WTC11 (cell line): ENCODE measurements around the gene WNT3. TPM values are rescaled to one million over a fixed set of nuclear protein-coding genes. Genes with fewer than 3 reads are reported as not detected.

ENCODE experiments used
- ATAC-seq: fragments of 200-7000 bp; cut with Tn5 transposase; 2 replicates; pipeline ENCODE4 v1.10.0; 2021; ENCODE audit warnings: mild to moderate bottlenecking, moderate library complexity
- CTCF ChIA-PET: fragments of 300-600 bp; sonication (Branson Sonifier 250); formaldehyde crosslinking; loops from one replicate; lab custom pipeline; 2021; ENCODE audit warnings: antibody characterized with exemption; lab: Charles Lee
- POLR2A ChIA-PET: fragments of 350-600 bp; sonication (Branson Sonifier 250); formaldehyde crosslinking; loops from one replicate; lab custom pipeline; 2021; ENCODE audit warnings: antibody characterized with exemption; lab: Charles Lee
- DNase-seq: peaks from one replicate; pipeline ENCODE4 v3.0.0; 2021; ENCODE audit warnings: low spot score
- H3K27ac Mint-ChIP-seq: 2 replicates; pipeline ENCODE4 v1.8.0; 2021; ENCODE audit warnings: mixed read lengths
- H3K27me3 Mint-ChIP-seq: 2 replicates; pipeline ENCODE4 v1.8.0; 2021; ENCODE audit warnings: low read depth, mild to moderate bottlenecking, moderate library complexity, mixed read lengths
- H3K36me3 Mint-ChIP-seq: 2 replicates; pipeline ENCODE4 v1.8.0; 2021; ENCODE audit warnings: mixed read lengths
- H3K4me1 Mint-ChIP-seq: 2 replicates; pipeline ENCODE4 v1.8.0; 2022; ENCODE audit warnings: mixed read lengths
- H3K4me3 Mint-ChIP-seq: 2 replicates; pipeline ENCODE4 v1.8.0; 2021; ENCODE audit warnings: mild to moderate bottlenecking, moderate library complexity, mixed read lengths
- H3K9me3 Mint-ChIP-seq: 2 replicates; pipeline ENCODE4 v1.8.0; 2021; ENCODE audit warnings: mixed read lengths
- EMX1 ChIP-seq: fragments of 250-450 bp; sonication (Bioruptor Pico); IDR thresholded peaks from 2 replicates; pipeline ENCODE4 v1.8.0; 2021; ENCODE audit warnings: mild to moderate bottlenecking
- FOXJ3 ChIP-seq: sonication (generic); formaldehyde crosslinking; IDR thresholded peaks from 2 replicates; pipeline ENCODE4 v1.9.0; 2021; ENCODE audit warnings: missing genetic modification reagents, mild to moderate bottlenecking, borderline replicate concordance
- JAZF1 ChIP-seq: fragments of 250-450 bp; sonication (Bioruptor Pico); IDR thresholded peaks from 2 replicates; pipeline ENCODE4 v1.9.0; 2021; ENCODE audit warnings: moderate library complexity, mild to moderate bottlenecking, inconsistent platforms
- NFATC4 ChIP-seq: fragments of 250-450 bp; sonication (Bioruptor Pico); IDR thresholded peaks from 2 replicates; pipeline ENCODE4 v1.9.0; 2021; ENCODE audit warnings: mild to moderate bottlenecking
- NR2C2 ChIP-seq: sonication (generic); formaldehyde crosslinking; IDR thresholded peaks from 2 replicates; pipeline ENCODE4 v1.8.0; 2022; ENCODE audit warnings: mild to moderate bottlenecking, missing genetic modification reagents
- OVOL2 ChIP-seq: fragments of 250-450 bp; sonication (Bioruptor Pico); IDR thresholded peaks from 2 replicates; pipeline ENCODE4 v1.9.0; 2021; ENCODE audit warnings: mild to moderate bottlenecking, borderline replicate concordance
- SP1 ChIP-seq: sonication (generic); formaldehyde crosslinking; conservative IDR thresholded peaks from 2 replicates; pipeline ENCODE4 v1.8.1; 2022; ENCODE audit warnings: missing genetic modification reagents
- TEAD4 ChIP-seq: sonication (generic); formaldehyde crosslinking; IDR thresholded peaks from 2 replicates; pipeline ENCODE4 v1.8.0; 2022; ENCODE audit warnings: mild to moderate bottlenecking, missing genetic modification reagents
- ZBTB21 ChIP-seq: sonication (generic); formaldehyde crosslinking; IDR thresholded peaks from 2 replicates; pipeline ENCODE4 v1.8.1; 2023; ENCODE audit warnings: mild to moderate bottlenecking, missing genetic modification reagents, borderline replicate concordance
- ZNF121 ChIP-seq: sonication (generic); formaldehyde crosslinking; IDR thresholded peaks from 2 replicates; pipeline ENCODE4 v1.8.0; 2023; ENCODE audit warnings: missing genetic modification reagents
- ZNF317 ChIP-seq: sonication (generic); formaldehyde crosslinking; IDR thresholded peaks from 2 replicates; pipeline ENCODE4 v1.8.1; 2023; ENCODE audit warnings: low read depth, mild to moderate bottlenecking, moderate library complexity, missing genetic modification reagents, borderline replicate concordance
- ZNF423 ChIP-seq: fragments of 250-450 bp; sonication (Bioruptor Pico); IDR thresholded peaks from 2 replicates; pipeline ENCODE4 v2.1.2; 2022; ENCODE audit warnings: mild to moderate bottlenecking, moderate library complexity
- total RNA-seq: library from RNA; stranded (reverse); gene quantifications from 3 replicates; pipeline ENCODE4 v1.2.3, GENCODE V29; 2021
- TF ChIP-seq, protein P1 (sequence below): sonication (generic); formaldehyde crosslinking; IDR thresholded peaks from 2 replicates; pipeline ENCODE4 v1.8.0; 2023; ENCODE audit warnings: missing genetic modification reagents, mild to moderate bottlenecking, borderline replicate concordance
- TF ChIP-seq, protein P2 (sequence below): fragments of 250-450 bp; sonication (Bioruptor Pico); IDR thresholded peaks from 2 replicates; pipeline ENCODE4 v1.8.0; 2021; ENCODE audit warnings: mild to moderate bottlenecking
- TF ChIP-seq, protein P3 (sequence below): sonication (generic); formaldehyde crosslinking; IDR thresholded peaks from 2 replicates; pipeline ENCODE4 v1.8.0; 2022; ENCODE audit warnings: mild to moderate bottlenecking, missing genetic modification reagents
- TF ChIP-seq, protein P4 (sequence below): sonication (generic); formaldehyde crosslinking; IDR thresholded peaks from 2 replicates; pipeline ENCODE4 v1.8.0; 2022; ENCODE audit warnings: mild to moderate bottlenecking, missing genetic modification reagents

Gene WNT3
- total RNA-seq, 1 experiment from 2014 or later, result 14.1 TPM

DNA sequence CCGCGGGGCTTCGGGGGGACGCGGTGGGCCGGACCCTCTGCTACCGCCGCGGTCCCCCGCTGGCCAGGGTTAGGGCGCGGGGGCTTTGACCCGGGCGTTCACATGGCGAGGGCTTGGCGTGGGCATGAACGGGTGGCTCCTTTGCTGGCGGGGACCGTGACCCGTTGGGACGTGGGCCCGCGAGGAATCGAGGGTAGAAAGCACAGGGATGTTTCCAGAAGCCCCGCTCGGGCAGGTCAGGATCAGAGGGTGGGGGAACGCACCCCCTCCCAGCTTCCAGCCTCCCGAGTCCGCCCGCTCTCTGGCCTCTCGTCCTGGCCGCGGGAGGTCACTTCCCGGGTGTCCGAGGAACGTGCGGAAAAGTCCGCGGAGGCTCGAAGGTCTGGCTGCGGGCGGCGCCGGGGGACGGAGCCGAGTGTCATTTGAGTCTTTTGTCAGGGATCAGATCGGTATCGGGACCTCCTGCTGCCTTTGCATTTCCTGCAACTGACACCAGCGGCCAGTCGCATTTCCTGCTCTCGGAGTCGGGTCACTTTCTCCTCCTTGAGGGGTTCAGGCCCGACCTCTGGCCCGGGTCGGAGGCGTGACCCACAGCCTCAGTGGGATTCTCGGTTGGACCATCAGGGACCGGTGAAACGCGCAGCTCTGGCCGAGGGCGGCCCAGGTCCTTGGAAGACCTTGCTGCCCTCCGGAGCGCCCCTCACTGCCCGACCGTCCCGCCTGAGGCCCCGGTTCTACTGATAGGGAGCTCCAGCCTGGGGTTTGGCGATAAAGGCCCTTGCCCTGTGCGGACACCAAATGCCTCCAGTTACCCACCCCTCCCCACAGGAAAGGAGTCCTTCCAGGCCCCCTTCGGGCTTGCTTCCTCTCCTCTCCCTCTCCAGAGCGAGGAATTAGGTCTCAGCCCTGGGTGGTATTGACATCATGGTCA lies 702 bp upstream of the WNT3 start (continued):
- TF ChIP-seq, protein P1, sequence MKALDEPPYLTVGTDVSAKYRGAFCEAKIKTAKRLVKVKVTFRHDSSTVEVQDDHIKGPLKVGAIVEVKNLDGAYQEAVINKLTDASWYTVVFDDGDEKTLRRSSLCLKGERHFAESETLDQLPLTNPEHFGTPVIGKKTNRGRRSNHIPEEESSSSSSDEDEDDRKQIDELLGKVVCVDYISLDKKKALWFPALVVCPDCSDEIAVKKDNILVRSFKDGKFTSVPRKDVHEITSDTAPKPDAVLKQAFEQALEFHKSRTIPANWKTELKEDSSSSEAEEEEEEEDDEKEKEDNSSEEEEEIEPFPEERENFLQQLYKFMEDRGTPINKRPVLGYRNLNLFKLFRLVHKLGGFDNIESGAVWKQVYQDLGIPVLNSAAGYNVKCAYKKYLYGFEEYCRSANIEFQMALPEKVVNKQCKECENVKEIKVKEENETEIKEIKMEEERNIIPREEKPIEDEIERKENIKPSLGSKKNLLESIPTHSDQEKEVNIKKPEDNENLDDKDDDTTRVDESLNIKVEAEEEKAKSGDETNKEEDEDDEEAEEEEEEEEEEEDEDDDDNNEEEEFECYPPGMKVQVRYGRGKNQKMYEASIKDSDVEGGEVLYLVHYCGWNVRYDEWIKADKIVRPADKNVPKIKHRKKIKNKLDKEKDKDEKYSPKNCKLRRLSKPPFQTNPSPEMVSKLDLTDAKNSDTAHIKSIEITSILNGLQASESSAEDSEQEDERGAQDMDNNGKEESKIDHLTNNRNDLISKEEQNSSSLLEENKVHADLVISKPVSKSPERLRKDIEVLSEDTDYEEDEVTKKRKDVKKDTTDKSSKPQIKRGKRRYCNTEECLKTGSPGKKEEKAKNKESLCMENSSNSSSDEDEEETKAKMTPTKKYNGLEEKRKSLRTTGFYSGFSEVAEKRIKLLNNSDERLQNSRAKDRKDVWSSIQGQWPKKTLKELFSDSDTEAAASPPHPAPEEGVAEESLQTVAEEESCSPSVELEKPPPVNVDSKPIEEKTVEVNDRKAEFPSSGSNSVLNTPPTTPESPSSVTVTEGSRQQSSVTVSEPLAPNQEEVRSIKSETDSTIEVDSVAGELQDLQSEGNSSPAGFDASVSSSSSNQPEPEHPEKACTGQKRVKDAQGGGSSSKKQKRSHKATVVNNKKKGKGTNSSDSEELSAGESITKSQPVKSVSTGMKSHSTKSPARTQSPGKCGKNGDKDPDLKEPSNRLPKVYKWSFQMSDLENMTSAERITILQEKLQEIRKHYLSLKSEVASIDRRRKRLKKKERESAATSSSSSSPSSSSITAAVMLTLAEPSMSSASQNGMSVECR (CRISPR knock-in tag), result no peak
- TF ChIP-seq EMX1 (CRISPR knock-in tag) (no peak), JAZF1 (CRISPR knock-in tag) (no peak), OVOL2 (CRISPR knock-in tag) (no peak), TEAD4 (CRISPR knock-in tag) (no peak), ZNF423 (CRISPR knock-in tag) (no peak), NFATC4 (CRISPR knock-in tag) (no peak), ZNF317 (CRISPR knock-in tag) (no peak)
- TF ChIP-seq, protein P2, sequence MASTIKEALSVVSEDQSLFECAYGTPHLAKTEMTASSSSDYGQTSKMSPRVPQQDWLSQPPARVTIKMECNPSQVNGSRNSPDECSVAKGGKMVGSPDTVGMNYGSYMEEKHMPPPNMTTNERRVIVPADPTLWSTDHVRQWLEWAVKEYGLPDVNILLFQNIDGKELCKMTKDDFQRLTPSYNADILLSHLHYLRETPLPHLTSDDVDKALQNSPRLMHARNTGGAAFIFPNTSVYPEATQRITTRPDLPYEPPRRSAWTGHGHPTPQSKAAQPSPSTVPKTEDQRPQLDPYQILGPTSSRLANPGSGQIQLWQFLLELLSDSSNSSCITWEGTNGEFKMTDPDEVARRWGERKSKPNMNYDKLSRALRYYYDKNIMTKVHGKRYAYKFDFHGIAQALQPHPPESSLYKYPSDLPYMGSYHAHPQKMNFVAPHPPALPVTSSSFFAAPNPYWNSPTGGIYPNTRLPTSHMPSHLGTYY (CRISPR knock-in tag), result no peak
- TF ChIP-seq, protein P3, sequence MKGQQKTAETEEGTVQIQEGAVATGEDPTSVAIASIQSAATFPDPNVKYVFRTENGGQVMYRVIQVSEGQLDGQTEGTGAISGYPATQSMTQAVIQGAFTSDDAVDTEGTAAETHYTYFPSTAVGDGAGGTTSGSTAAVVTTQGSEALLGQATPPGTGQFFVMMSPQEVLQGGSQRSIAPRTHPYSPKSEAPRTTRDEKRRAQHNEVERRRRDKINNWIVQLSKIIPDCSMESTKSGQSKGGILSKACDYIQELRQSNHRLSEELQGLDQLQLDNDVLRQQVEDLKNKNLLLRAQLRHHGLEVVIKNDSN (CRISPR knock-in tag), result no peak

DNA sequence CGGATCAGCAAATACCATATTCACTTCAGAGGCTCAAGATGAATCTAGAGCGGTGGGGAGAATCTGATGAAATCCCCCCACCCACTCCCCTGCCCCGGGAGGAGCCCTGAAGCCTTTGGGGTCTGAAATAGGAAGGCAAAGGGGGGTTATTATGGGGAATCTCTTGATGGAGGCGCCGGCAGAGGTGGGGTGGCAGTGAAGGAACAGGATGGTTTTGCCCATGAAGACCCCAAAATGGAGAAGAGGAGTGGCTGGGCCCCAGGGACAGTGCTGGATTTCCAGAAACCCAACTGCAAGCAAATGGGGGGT lies 637 bp downstream of the WNT3 start:
- Mint-ChIP-seq H3K27ac (no peak overlapping the region), H3K9me3 (no peaks in the 10 kb centered on the region), H3K36me3 (no peaks in the 10 kb centered on the region), H3K27me3 (peaks cover 62% of the 10 kb centered on the region), H3K4me3 (peak overlapping the region; percentile 80), H3K4me1 (peaks cover 72% of the 10 kb centered on the region)
- CTCF ChIA-PET, result no interaction called here
- POLR2A ChIA-PET, result no interaction called here
- TF ChIP-seq, protein P4, sequence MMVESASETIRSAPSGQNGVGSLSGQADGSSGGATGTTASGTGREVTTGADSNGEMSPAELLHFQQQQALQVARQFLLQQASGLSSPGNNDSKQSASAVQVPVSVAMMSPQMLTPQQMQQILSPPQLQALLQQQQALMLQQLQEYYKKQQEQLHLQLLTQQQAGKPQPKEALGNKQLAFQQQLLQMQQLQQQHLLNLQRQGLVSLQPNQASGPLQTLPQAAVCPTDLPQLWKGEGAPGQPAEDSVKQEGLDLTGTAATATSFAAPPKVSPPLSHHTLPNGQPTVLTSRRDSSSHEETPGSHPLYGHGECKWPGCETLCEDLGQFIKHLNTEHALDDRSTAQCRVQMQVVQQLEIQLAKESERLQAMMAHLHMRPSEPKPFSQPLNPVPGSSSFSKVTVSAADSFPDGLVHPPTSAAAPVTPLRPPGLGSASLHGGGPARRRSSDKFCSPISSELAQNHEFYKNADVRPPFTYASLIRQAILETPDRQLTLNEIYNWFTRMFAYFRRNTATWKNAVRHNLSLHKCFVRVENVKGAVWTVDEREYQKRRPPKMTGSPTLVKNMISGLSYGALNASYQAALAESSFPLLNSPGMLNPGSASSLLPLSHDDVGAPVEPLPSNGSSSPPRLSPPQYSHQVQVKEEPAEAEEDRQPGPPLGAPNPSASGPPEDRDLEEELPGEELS (CRISPR knock-in tag), result no peak
- no peak for TF ChIP-seq NFATC4 (CRISPR knock-in tag)
- no peak for TF ChIP-seq ZNF121 (CRISPR knock-in tag)
- no peak for TF ChIP-seq NR2C2
- no peak for ATAC-seq
- no peak for DNase-seq

DNA sequence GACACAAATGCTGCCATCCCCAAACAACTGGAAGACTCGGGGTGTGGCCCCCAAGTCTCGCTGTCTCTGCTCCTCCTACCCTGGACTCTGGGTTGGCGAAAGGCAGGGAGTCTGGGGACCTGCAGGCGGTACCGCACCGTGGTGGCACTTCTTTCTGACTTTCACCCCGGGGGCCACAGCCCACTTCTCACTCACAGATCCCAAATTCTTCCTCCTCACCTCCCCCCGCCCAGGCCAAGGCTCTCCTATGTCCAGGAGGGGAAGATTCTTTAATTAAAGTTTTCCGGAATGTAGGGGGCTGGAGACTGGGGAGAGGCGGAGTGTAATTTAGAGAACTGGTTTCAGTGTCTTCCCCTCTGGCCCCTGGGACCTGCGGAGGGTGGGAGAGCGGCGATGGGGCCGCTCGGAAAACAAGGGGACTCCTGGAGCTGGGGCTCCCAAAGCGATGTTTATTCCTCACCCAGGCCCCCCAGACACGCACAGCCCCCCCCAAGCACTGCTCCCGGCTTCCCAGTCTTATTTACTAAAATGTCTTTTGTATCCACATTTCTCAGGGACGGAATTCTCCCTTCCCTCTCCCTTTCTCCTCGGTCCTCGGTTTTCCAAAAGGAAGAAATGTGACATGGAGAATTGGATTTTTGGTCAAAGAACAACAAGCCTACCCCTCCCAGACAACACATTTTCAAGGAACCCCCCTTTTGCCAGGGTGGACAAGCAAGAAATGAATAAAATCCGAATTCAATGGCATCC lies 1.2 kb downstream of the WNT3 start:
- Mint-ChIP-seq H3K27ac (no peak overlapping the region), H3K4me3 (peak overlapping the region; percentile 80), H3K27me3 (peaks cover 62% of the 10 kb centered on the region), H3K4me1 (peaks cover 77% of the 10 kb centered on the region), H3K9me3 (no peaks in the 10 kb centered on the region), H3K36me3 (no peaks in the 10 kb centered on the region)
- ATAC-seq, result no peak
- CTCF ChIA-PET, result no interaction called here
- POLR2A ChIA-PET, result no interaction called here
- DNase-seq, result no peak
- TF ChIP-seq FOXJ3 (CRISPR knock-in tag) (no peak), SP1 (CRISPR knock-in tag) (no peak), ZBTB21 (no peak), TEAD4 (CRISPR knock-in tag) (no peak)
- TF ChIP-seq, protein P3 (CRISPR knock-in tag), result no peak
- TF ChIP-seq, protein P1 (CRISPR knock-in tag), result no peak
